Neuronal stem cell (in vitro differentiated cells): Measurements from ENCODE around the gene IFI30.
A peak's percentile ranks its signal among the peaks of the same experiment; 100 is the strongest.

Source experiments
- DNase-seq: peaks from one replicate; pipeline ENCODE4 v3.0.0-alpha.2; 2013; ENCODE audit warnings: low spot score
- H2AFZ ChIP-seq: one replicate; pipeline ENCODE4 v1.6.1; 2013; ENCODE audit warnings: mild to moderate bottlenecking, low read length, inconsistent platforms
- H2AK5ac ChIP-seq: 2 replicates; pipeline ENCODE4 v1.6.1; 2013; ENCODE audit warnings: low read depth, mild to moderate bottlenecking, inconsistent platforms, low read length, moderate library complexity, mixed read lengths
- H2BK120ac ChIP-seq: 2 replicates; pipeline ENCODE4 v1.6.1; 2013; ENCODE audit warnings: low read depth, mild to moderate bottlenecking, inconsistent platforms, low read length, moderate library complexity, mixed read lengths
- H2BK12ac ChIP-seq: one replicate; pipeline ENCODE4 v1.6.1; 2013; ENCODE audit warnings: low read length, inconsistent platforms
- H2BK15ac ChIP-seq: 2 replicates; pipeline ENCODE4 v1.6.1; 2013; ENCODE audit warnings: mild to moderate bottlenecking, low read length, inconsistent platforms, mixed read lengths
- H2BK5ac ChIP-seq: one replicate; pipeline ENCODE4 v1.6.1; 2013; ENCODE audit warnings: inconsistent platforms, mild to moderate bottlenecking, low read length, moderate library complexity
- H3K14ac ChIP-seq: one replicate; pipeline ENCODE4 v1.6.1; 2013; ENCODE audit warnings: low read length, inconsistent platforms
- H3K18ac ChIP-seq: 2 replicates; pipeline ENCODE4 v1.6.1; 2013; ENCODE audit warnings: low read length, inconsistent platforms
- H3K23ac ChIP-seq: 2 replicates; pipeline ENCODE4 v1.6.1; 2013; ENCODE audit warnings: low read depth, mild to moderate bottlenecking, mixed read lengths, low read length, inconsistent platforms; ENCODE audit not compliant: poor library complexity
- H3K27ac ChIP-seq: replicated peaks from 3 replicates; pipeline ENCODE4 v1.5.1; 2013; ENCODE audit warnings: low read length, inconsistent platforms
- H3K27me3 ChIP-seq, 3 experiments: 2 replicates each; pipeline ENCODE4 v1.6.1; 2013; ENCODE audit warnings: low read length in 3 of 3, mild to moderate bottlenecking in 2 of 3, inconsistent platforms in 1 of 3, low read depth in 1 of 3, mixed read lengths in 1 of 3, moderate library complexity in 1 of 3; ENCODE audit not compliant: control insufficient read depth in 3 of 3, insufficient read depth in 3 of 3
- H3K36me3 ChIP-seq, 2 donors: replicated peaks in 1 of 2; 2 replicates each; pipeline ENCODE4 v1.6.1; 2013; ENCODE audit warnings: low read length in 2 of 2; ENCODE audit not compliant: control insufficient read depth in 2 of 2, insufficient read depth in 2 of 2
- H3K4ac ChIP-seq: 2 replicates; pipeline ENCODE4 v1.6.1; 2013; ENCODE audit warnings: inconsistent platforms, mild to moderate bottlenecking, low read length, moderate library complexity
- H3K4me1 ChIP-seq, 2 donors: 1 replicate in 1 of 2; 2 replicates in 1 of 2; pipeline ENCODE4 v1.6.1; 2013; ENCODE audit warnings: low read length in 2 of 2, low read depth in 1 of 2; ENCODE audit not compliant: control insufficient read depth in 2 of 2, insufficient read depth in 1 of 2
- H3K4me2 ChIP-seq: one replicate; pipeline ENCODE4 v1.6.1; 2013; ENCODE audit warnings: mild to moderate bottlenecking, low read length, inconsistent platforms; ENCODE audit not compliant: insufficient read depth, poor library complexity, severe bottlenecking
- H3K4me3 ChIP-seq, 2 donors: 2 replicates each; pipeline ENCODE4 v1.5.1; 2013; ENCODE audit warnings: low read length in 2 of 2, mild to moderate bottlenecking in 2 of 2, inconsistent platforms in 1 of 2, moderate library complexity in 1 of 2
- H3K79me1 ChIP-seq: one replicate; pipeline ENCODE4 v1.6.1; 2013; ENCODE audit warnings: low read depth, mild to moderate bottlenecking, inconsistent platforms, low read length, moderate library complexity
- H3K9ac ChIP-seq: one replicate; pipeline ENCODE4 v1.6.1; 2013; ENCODE audit warnings: mild to moderate bottlenecking, low read depth, low read length, inconsistent platforms; ENCODE audit not compliant: poor library complexity
- H3K9me3 ChIP-seq, 2 donors: replicated peaks in 1 of 2; 2 replicates each; pipeline versions ENCODE3 to v1.6.1; 2013; ENCODE audit warnings: low read length in 2 of 2, mild to moderate bottlenecking in 2 of 2, inconsistent platforms in 1 of 2, low read depth in 1 of 2, mixed read lengths in 1 of 2, moderate library complexity in 1 of 2; ENCODE audit not compliant: control insufficient read depth in 2 of 2, insufficient read depth in 1 of 2
- H4K8ac ChIP-seq: one replicate; pipeline ENCODE4 v1.6.1; 2013; ENCODE audit warnings: low read depth, mild to moderate bottlenecking, inconsistent platforms, low read length, moderate library complexity
- H4K91ac ChIP-seq: one replicate; pipeline ENCODE4 v1.6.1; 2013; ENCODE audit warnings: low read length, low read depth, mild to moderate bottlenecking, inconsistent platforms; ENCODE audit not compliant: poor library complexity
- WGBS, 2 donors: extraction: QIAGEN DNeasy Blood & Tissue Kit; methylation state at CpG; one replicate each; pipeline ENCODE4 v1.1.7; 2013; ENCODE audit warnings: missing lambda C conversion rate in 2 of 2, mixed read lengths in 1 of 2; ENCODE audit not compliant: insufficient read length in 2 of 2, insufficient replicate concordance in 1 of 2; ENCODE audit errors: extremely low coverage in 2 of 2; 5-methylcytosine and 5-hydroxymethylcytosine counted together

IFI30 gene

GRCh38 chr19:18192673-18193387 is 19.2 kb downstream of the IFI30 start, which contains the start of gene MPV17L2:
MPV17L2 (plus strand) TSS chr19:18193218; CDS start chr19:18193282, 64 bp downstream.
- peak within 1 kb of the TSS; percentile 75 to 94 for H3K4me3 ChIP-seq

DNA sequence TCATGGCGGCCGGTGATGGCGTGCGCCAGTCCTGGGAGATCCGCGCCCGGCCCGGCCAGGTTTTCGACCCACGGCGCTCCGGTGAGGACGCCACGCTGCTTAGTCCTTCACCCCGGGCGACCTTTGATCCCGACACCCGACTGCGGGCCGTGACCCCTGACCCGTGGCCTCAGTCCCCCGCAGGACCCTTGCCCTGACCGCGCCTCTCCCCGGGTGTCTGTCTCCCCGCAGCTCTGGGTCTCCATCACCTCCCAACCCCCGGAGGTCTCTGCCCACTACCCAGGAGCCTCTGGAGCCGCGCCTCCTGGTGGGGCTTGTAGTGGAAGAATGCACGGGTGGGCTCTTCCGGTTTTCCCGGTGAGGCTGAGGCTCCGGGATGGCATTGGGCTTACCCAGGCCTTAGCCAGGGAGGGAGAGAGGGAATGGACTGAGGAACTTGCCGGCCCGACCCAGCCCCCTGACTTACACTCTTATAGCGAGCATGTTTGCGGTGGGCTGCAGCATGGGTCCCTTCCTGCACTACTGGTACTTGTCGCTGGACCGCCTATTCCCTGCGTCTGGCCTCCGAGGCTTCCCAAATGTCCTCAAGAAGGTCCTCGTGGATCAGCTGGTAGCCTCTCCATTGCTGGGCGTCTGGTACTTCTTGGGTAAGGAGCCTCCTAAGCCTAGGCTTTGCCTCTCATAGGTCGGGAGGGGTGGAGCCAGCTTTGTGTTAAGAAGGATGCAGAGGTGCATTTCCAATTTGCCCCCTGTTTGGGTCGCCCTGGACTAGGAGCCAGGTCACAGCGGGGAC is 20.0 kb downstream of the IFI30 start:
- no peak for DNase-seq

More at GRCh38 chr19:18192673-18193387, 19.2 kb downstream of the IFI30 start, which contains the start of gene MPV17L2:
- H3K18ac ChIP-seq, result peak within 1 kb of the TSS; percentile 90
- peak within 1 kb of the TSS; percentile 54 for H3K27ac ChIP-seq
- peaks cover 7 to 14% of the 10 kb centered on the region in 2 donors for H3K4me1 ChIP-seq
- H3K27me3 ChIP-seq, result no peaks in the 10 kb centered on the region
- no peak within 1 kb of the TSS for H3K14ac ChIP-seq
- H2BK15ac ChIP-seq, result peak within 1 kb of the TSS; percentile 89
- peak within 1 kb of the TSS; percentile 27 for H3K23ac ChIP-seq
- no peak within 1 kb of the TSS for H4K8ac ChIP-seq
- H3K9ac ChIP-seq, result peak within 1 kb of the TSS; percentile 98
- peak within 1 kb of the TSS; percentile 61 for H2BK120ac ChIP-seq
- DNase-seq, result peak; percentile 99
- no peak within 1 kb of the TSS for H3K4ac ChIP-seq
- no CpG with 5 or more reads among the region's 74 CpGs for WGBS, 2 donors
- H2BK12ac ChIP-seq, result no peak within 1 kb of the TSS
- no peaks in the 10 kb centered on the region for H3K9me3 ChIP-seq
- H3K79me1 ChIP-seq, result no peaks in the 10 kb centered on the region
- H3K4me2 ChIP-seq, result peak within 1 kb of the TSS; percentile 66
- peak within 1 kb of the TSS; percentile 40 for H2AK5ac ChIP-seq
- H4K91ac ChIP-seq, result no peak within 1 kb of the TSS
- H2BK5ac ChIP-seq, result no peak within 1 kb of the TSS
- H2AFZ ChIP-seq, result peak within 1 kb of the TSS; percentile 86
- H3K36me3 ChIP-seq, result peaks cover 8 to 20% of the 10 kb centered on the region in 2 donors

GRCh38 chr19:18194181-18194530 is 20.5 kb downstream of the IFI30 start:
- H3K79me1 ChIP-seq, result peaks cover 1% of the 10 kb centered on the region
- no peaks in the 10 kb centered on the region for H3K9me3 ChIP-seq
- H2BK15ac ChIP-seq, result no peak overlapping the region
- H3K4me1 ChIP-seq, result peaks cover 7 to 14% of the 10 kb centered on the region in 2 donors
- H3K4me3 ChIP-seq, result peak overlapping the region; percentile 75 to 94
- no peak overlapping the region for H2AFZ ChIP-seq
- no CpG with 5 or more reads among the region's 12 CpGs for WGBS, 2 donors
- no peak overlapping the region for H2BK12ac ChIP-seq
- H2BK5ac ChIP-seq, result no peak overlapping the region
- no peak overlapping the region for H3K23ac ChIP-seq
- H4K8ac ChIP-seq, result no peak overlapping the region
- H4K91ac ChIP-seq, result no peak overlapping the region
- peak overlapping the region; percentile 40 for H2AK5ac ChIP-seq
- no peaks in the 10 kb centered on the region for H3K27me3 ChIP-seq
- no peak for DNase-seq
- no peak overlapping the region for H3K4me2 ChIP-seq
- peak overlapping the region; percentile 78 for H3K9ac ChIP-seq
- peaks cover 8 to 31% of the 10 kb centered on the region in 2 donors for H3K36me3 ChIP-seq
- H3K18ac ChIP-seq, result no peak overlapping the region
- no peak overlapping the region for H3K27ac ChIP-seq
- H2BK120ac ChIP-seq, result no peak overlapping the region
- H3K14ac ChIP-seq, result no peak overlapping the region
- no peak overlapping the region for H3K4ac ChIP-seq

More for the DNA sequence above, 20.0 kb downstream of the IFI30 start:
- H3K9me3 ChIP-seq, result no peaks in the 10 kb centered on the region
- H2BK120ac ChIP-seq, result peak overlapping the region; percentile 61
- peak overlapping the region; percentile 75 to 94 for H3K4me3 ChIP-seq
- H2AFZ ChIP-seq, result peak overlapping the region; percentile 86
- no peak overlapping the region for H4K91ac ChIP-seq
- peak overlapping the region; percentile 40 for H2AK5ac ChIP-seq
- peak overlapping the region; percentile 27 for H3K23ac ChIP-seq
- H3K4me1 ChIP-seq, result peaks cover 7 to 14% of the 10 kb centered on the region in 2 donors
- no peak overlapping the region for H3K4ac ChIP-seq
- H4K8ac ChIP-seq, result no peak overlapping the region
- peak overlapping the region; percentile 66 for H3K4me2 ChIP-seq
- H2BK15ac ChIP-seq, result peak overlapping the region; percentile 89
- no peak overlapping the region for H2BK5ac ChIP-seq
- H3K36me3 ChIP-seq, result peaks cover 8 to 27% of the 10 kb centered on the region in 2 donors
- peak overlapping the region; percentile 98 for H3K9ac ChIP-seq
- H3K27ac ChIP-seq, result peak overlapping the region; percentile 54
- no CpG with 5 or more reads among the region's 46 CpGs for WGBS, 2 donors
- H3K18ac ChIP-seq, result peak overlapping the region; percentile 90
- no peak overlapping the region for H3K14ac ChIP-seq
- peaks cover under 1% of the 10 kb centered on the region for H3K79me1 ChIP-seq
- no peak overlapping the region for H2BK12ac ChIP-seq
- no peaks in the 10 kb centered on the region for H3K27me3 ChIP-seq
